ENCODE data around the gene TSPAN18.
A peak's percentile ranks its signal among the peaks of the same experiment; 100 is the strongest.

The TSPAN18 gene

DNA sequence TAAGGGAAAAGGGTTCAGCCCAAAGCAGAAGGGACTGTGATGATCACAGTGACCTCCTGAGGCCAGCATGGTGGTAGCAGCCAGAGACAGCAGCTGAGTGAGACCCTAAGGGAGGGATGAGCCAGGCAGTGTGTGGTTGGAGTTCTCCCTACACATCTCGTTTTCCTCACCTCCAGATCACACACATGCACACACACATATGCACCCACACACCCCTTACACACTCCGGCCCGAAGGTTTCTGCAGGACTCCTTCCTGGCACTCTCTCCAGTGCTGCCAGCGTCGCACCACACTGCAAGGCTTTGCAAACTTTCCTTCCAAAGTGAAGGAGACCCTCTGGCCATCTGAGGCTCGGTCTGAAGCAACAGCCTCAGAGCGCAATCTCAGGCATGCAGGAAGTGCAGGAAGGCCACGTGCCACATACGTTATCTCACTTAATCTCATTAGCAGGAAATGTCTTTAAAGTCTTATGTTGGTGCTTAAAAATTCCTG, 250.8 kb downstream of the TSPAN18 start:
- H3K27me3 ChIP-seq (replicated peaks; ENCODE audit: control insufficient read depth, insufficient read depth, low read length) = no peaks in the 10 kb centered on the region; the same call in none of the 2 replicates
- H3K4me3 ChIP-seq (replicated peaks; ENCODE audit: low read depth, low read length) = no peak overlapping the region
- H3K36me3 ChIP-seq (ENCODE audit: control insufficient read depth, insufficient read depth, low read length) = no peaks in the 10 kb centered on the region
- TF ChIP-seq, protein P1, sequence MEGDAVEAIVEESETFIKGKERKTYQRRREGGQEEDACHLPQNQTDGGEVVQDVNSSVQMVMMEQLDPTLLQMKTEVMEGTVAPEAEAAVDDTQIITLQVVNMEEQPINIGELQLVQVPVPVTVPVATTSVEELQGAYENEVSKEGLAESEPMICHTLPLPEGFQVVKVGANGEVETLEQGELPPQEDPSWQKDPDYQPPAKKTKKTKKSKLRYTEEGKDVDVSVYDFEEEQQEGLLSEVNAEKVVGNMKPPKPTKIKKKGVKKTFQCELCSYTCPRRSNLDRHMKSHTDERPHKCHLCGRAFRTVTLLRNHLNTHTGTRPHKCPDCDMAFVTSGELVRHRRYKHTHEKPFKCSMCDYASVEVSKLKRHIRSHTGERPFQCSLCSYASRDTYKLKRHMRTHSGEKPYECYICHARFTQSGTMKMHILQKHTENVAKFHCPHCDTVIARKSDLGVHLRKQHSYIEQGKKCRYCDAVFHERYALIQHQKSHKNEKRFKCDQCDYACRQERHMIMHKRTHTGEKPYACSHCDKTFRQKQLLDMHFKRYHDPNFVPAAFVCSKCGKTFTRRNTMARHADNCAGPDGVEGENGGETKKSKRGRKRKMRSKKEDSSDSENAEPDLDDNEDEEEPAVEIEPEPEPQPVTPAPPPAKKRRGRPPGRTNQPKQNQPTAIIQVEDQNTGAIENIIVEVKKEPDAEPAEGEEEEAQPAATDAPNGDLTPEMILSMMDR (IDR thresholded peaks at IDR 0.05; ENCODE audit: insufficient read depth, low read length, poor library complexity, severe bottlenecking) = peak; percentile 15
- no peak for DNase-seq (ENCODE audit: extremely low read depth, insufficient read length)

DNA sequence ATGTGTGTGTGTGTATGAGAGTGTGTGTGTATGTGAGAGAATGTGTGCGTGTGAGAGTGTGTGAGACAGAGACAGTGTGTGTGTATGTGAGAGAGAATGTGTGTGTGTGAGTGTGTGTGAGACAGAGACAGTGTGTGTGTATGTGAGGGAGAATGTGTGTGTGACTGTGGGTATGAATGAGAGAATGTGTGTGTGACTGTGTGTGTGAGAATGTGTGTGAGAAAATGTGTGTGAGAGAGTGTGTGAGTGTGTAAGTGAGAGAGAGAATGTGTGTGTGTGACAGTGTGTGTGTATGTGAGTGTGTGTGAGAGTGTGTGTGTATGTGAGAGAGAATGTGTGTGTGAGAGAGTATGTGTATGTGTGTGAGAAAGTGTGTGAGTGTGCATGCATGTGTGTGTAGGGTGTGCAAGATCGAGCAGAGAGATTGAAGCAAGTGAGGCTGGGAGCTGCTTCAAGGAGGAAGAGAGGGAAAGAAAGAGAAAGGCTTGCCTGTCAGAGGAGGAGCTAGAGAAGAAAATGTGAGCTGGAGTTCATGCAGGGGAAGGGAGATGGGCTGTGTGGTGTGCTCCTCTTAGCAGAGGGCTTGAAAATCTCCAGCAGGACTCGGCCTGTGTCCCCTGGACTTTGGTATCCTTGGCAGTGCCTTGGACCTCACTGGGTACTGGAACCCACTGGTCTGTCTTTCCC, 251.7 kb downstream of the TSPAN18 start:
- H3K36me3 ChIP-seq (ENCODE audit: control insufficient read depth, insufficient read depth, low read length) = no peaks in the 10 kb centered on the region
- H3K4me3 ChIP-seq (replicated peaks; ENCODE audit: low read depth, low read length) = no peak overlapping the region
- TF ChIP-seq, protein P1 (IDR thresholded peaks at IDR 0.05; ENCODE audit: insufficient read depth, low read length, poor library complexity, severe bottlenecking) = no peak
- no peak for DNase-seq (ENCODE audit: extremely low read depth, insufficient read length)
- no peaks in the 10 kb centered on the region; the same call in none of the 2 replicates for H3K27me3 ChIP-seq (replicated peaks; ENCODE audit: control insufficient read depth, insufficient read depth, low read length)

DNA sequence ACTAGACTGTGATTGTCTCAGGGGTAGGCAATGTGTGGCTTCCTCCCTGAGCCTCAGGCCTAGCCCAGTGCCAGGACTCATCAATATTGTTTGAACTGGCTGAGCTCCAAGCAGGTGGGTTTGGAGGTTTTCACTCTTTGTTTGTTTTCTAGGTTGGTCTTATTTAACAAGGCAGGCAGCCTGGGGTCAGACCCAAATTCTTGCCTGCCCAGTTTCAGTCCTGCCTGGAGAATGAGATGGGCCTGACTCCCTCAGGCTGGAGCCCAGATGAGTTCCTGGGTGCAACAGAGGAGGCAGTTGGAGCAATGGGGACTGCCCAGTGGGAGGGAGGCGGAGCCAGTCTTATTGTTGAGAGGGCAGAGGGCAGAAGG, 252.2 kb downstream of the TSPAN18 start:
- H3K4me3 ChIP-seq (replicated peaks; ENCODE audit: low read depth, low read length) = no peak overlapping the region
- H3K36me3 ChIP-seq (ENCODE audit: control insufficient read depth, insufficient read depth, low read length) = no peaks in the 10 kb centered on the region
- TF ChIP-seq, protein P1 (IDR thresholded peaks at IDR 0.05; ENCODE audit: insufficient read depth, low read length, poor library complexity, severe bottlenecking) = no peak
- H3K27me3 ChIP-seq (replicated peaks; ENCODE audit: control insufficient read depth, insufficient read depth, low read length) = no peaks in the 10 kb centered on the region; the same call in none of the 2 replicates
- DNase-seq (ENCODE audit: extremely low read depth, insufficient read length) = no peak

DNA sequence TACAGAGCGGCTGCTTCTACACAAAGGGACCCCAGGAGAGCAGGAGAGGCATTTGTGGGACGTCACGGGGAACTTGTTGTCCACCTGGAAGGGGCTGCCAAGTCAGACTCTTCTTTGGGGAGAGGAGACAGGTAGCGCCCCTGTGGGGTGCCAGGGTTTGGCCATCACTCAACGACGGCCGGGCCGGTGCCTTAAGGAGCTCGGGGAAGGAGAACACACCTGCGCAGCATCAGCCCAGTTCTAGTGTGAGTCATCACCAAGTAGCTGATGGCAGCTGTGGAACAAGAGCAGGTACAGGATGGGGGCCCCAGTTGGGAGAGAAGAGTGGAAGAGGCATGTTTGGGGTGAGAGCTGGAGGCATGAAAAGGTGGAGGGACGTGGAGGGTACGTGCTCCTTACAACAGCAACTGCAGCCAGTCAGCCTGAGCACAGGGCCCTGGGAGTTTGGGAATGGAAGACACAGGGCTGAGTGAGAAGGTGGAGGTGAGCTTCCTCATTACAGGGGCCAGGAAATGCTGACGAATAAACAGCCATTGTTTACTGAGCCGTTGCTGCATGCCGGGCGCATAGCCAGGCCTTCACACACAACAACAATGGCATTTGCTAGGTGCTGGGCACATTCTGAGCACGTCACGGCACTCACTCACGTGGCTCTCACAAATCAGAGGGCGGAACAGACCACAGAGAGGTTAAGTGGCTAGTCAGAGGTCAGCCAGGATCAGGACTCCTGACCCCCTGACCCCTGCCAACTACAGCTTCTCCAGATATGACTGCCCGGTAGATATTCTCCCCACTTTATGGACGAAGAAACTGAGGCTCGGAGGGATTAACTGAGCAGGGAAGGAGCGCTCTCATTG, 253.0 kb downstream of the TSPAN18 start:
- Histone ChIP-seq H3K36me3 (ENCODE audit: control insufficient read depth, insufficient read depth, low read length) (no peaks in the 10 kb centered on the region), H3K27me3 (replicated peaks; ENCODE audit: control insufficient read depth, insufficient read depth, low read length) (no peaks in the 10 kb centered on the region; the same call in none of the 2 replicates), H3K4me3 (replicated peaks; ENCODE audit: low read depth, low read length) (no peak overlapping the region)
- TF ChIP-seq, protein P1 (IDR thresholded peaks at IDR 0.05; ENCODE audit: insufficient read depth, low read length, poor library complexity, severe bottlenecking) = no peak
- DNase-seq (ENCODE audit: extremely low read depth, insufficient read length) = no peak

DNA sequence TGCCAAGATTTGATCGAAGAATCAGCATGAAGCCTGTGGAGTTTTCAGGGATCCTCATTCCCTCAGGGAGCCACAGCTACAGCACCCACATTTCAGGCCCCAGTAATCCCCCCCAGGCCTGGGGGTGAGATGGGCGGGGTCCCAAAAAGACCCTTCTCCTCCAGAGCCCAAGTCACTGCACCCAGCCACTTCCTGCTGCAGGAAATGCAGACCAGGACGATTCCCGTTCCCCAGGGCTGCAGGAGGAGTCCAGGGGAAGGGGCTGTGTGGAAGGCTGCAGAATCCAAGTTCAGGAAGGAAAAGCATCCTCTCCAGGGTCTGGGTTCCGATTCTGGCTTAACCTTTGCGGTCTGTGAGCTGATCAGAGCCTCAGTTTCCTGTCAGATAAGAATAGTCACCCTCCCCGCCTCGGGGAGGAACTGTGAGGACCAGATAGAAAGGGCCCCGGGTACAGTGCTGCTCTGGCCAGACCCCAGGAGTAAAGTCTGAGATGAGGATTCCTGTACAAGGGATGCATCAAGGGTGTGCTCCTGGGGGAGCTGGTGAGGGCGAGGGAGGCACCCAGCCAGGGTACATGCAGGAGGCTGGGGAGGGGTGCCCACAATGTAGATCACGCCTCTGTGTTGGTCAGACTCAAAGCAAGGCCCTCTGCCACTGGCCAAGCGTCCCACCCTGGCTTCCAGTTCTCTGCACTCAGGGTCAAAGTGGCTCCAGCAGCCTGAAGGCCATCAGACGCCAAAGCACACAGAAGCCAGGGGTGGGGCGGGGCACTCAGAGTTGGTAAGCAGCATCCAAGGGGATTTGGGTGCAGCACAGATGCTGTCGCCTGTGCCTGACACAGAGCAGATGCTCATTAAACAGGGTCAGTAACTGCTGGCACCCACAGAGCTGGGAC, 254.0 kb downstream of the TSPAN18 start:
- Histone ChIP-seq H3K4me3 (replicated peaks; ENCODE audit: low read depth, low read length) (no peak overlapping the region), H3K36me3 (ENCODE audit: control insufficient read depth, insufficient read depth, low read length) (no peaks in the 10 kb centered on the region), H3K27me3 (replicated peaks; ENCODE audit: control insufficient read depth, insufficient read depth, low read length) (peaks cover 2% of the 10 kb centered on the region)
- DNase-seq (ENCODE audit: extremely low read depth, insufficient read length) = no peak
- TF ChIP-seq, protein P1 (IDR thresholded peaks at IDR 0.05; ENCODE audit: insufficient read depth, low read length, poor library complexity, severe bottlenecking) = no peak

Measured in GM06990 (cell line).